Fibroblast of peridontal ligament (primary cell): Measurements from ENCODE around the gene CRISP1.
"Not testable (repeated sequence)": the region's sequence is repeated elsewhere in the genome, so short reads cannot be mapped to it uniquely, and the experiment has no call there.

Experiments used
- DNase-seq: peaks from one replicate; pipeline ENCODE4 v3.0.0-alpha.2; 2010; ENCODE audit errors: extremely low read depth

Gene CRISP1

GRCh38 chr6:49866485-49866943 is at the start of gene CRISP1:
TSS of gene CRISP1 (minus strand) at chr6:49866535. CDS start at chr6:49857400, 9,135 bp downstream.
- no peak for DNase-seq

- no peak for DNase-seq
Observed at GRCh38 chr6:49915035-49915434, 48.7 kb upstream of the CRISP1 start.

GRCh38 chr6:49913636-49914375 is 47.5 kb upstream of the CRISP1 start:
- DNase-seq = no peak

- no peak for DNase-seq
Observed at GRCh38 chr6:49912196-49912595, 45.9 kb upstream of the CRISP1 start.

- no peak for DNase-seq
Observed at GRCh38 chr6:49911252-49911651, 44.9 kb upstream of the CRISP1 start.

- no peak for DNase-seq
Observed at GRCh38 chr6:49909563-49909962, 43.2 kb upstream of the CRISP1 start.

GRCh38 chr6:49906526-49906925 is 40.2 kb upstream of the CRISP1 start:
- no peak for DNase-seq

- no peak for DNase-seq
Observed at GRCh38 chr6:49905296-49905695, 39.0 kb upstream of the CRISP1 start.

GRCh38 chr6:49902856-49903255 is 36.5 kb upstream of the CRISP1 start:
- DNase-seq = no peak

- no peak for DNase-seq
Observed at GRCh38 chr6:49898904-49899566, 32.7 kb upstream of the CRISP1 start.

- not testable (repeated sequence) for DNase-seq
Observed at GRCh38 chr6:49895553-49895952, 29.2 kb upstream of the CRISP1 start.

GRCh38 chr6:49892280-49892679 is 25.9 kb upstream of the CRISP1 start:
- DNase-seq = no peak

- no peak for DNase-seq
Observed at GRCh38 chr6:49890988-49891387, 24.7 kb upstream of the CRISP1 start.

- DNase-seq = no peak
Observed at GRCh38 chr6:49888742-49889431, 22.6 kb upstream of the CRISP1 start.

GRCh38 chr6:49868951-49869529 is 2.7 kb upstream of the CRISP1 start:
- DNase-seq = no peak

GRCh38 chr6:49856282-49856681 is 10.1 kb downstream of the CRISP1 start:
- no peak for DNase-seq

GRCh38 chr6:49855221-49855620 is 11.1 kb downstream of the CRISP1 start:
- no peak for DNase-seq

- DNase-seq = no peak
Observed at GRCh38 chr6:49852975-49853374, 13.4 kb downstream of the CRISP1 start.

- peak; percentile 62 for DNase-seq
Observed at GRCh38 chr6:49849213-49849907, 17.0 kb downstream of the CRISP1 start.

- no peak for DNase-seq
Observed at GRCh38 chr6:49847673-49848072, 18.7 kb downstream of the CRISP1 start.

- DNase-seq = no peak
Observed at GRCh38 chr6:49847014-49847413, 19.3 kb downstream of the CRISP1 start.

- DNase-seq = no peak
Observed at GRCh38 chr6:49841424-49841823, 24.9 kb downstream of the CRISP1 start.
